ENCODE data around the gene RBKS.

RBKS gene

DNA sequence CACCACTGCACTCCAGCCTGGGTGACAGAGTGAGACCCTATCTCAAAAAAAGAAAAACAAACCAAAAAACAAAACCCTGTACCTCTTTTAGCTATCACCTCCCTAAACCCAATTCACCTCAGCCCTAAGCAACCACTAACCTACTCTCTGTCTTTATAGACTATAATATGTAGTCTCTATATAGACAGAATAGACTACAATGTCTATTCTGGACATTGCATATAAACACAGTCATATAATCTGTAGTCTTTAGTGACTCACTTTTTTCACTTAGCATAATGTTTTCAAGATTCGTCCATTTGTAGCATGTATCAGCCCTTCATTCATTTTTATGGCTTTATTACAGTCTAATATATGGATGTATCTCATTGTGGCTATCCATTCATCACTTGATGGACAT is 155.9 kb downstream of the RBKS start:
- DNase-seq (ENCODE audit: low read depth), result no peak

All from stimulated activated CD8-positive, alpha-beta memory T cell treated with anti-CD3 and anti-CD28 coated beads, Interleukin-7, amount 100 ng/mL, for 24 hours (primary cell).